GM20000 (cell line): Measurements from ENCODE around the gene CYP4F2.

Experiments
- DNase-seq: peaks from one replicate; pipeline ENCODE4 v3.0.0; 2012; ENCODE audit warnings: low spot score
- TF ChIP-seq, protein P1 (sequence below): IDR thresholded peaks from 2 replicates; pipeline ENCODE4 v1.5.1; 2012; ENCODE audit warnings: mild to moderate bottlenecking, control low read depth; ENCODE audit errors: extremely low read depth, missing control alignments

CYP4F2 gene

DNA sequence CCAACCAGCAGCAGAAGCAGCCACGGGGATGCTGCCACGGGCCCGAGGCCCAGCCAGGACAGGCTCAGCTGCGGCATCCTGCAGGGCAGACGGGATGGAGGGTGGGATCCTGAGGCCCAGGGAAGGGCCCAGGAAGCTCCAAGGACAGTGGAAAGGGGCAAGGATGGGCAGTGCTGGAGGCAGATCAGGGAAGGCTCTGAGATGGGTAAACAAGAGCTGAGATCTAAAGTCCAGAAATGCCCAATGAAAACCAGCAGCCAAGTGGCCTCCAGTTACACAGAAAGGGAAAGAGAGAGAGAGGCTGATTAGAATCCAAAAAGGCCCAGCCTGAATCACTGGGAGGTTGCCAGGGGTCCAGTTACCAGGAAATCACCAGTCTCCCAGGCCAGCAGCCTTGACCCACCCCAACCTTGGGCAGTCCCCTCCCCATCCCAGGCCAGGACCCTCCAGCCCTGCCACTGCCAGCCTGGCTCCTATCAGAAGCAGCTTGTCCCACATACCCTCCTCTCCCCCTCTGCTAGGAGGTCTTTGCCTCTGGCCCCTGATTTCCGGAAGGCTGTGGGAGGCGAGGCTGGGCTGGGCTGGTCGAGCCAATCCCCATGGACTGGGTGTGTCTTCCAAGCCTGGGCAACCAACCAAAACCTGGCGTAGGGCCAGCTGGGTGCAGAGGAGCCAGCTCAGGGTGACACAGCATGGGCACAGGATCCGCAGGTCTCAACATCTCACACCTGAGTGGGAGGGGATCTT, 36.6 kb upstream of the CYP4F2 start, which contains the start of gene CYP4F11:
Gene CYP4F11, minus strand, starts transcription at position 198 of the 747 bp plus-strand sequence. Its CDS starts 121 bp downstream, at position 77.
- peak; percentile 1 for DNase-seq
- TF ChIP-seq, protein P1, sequence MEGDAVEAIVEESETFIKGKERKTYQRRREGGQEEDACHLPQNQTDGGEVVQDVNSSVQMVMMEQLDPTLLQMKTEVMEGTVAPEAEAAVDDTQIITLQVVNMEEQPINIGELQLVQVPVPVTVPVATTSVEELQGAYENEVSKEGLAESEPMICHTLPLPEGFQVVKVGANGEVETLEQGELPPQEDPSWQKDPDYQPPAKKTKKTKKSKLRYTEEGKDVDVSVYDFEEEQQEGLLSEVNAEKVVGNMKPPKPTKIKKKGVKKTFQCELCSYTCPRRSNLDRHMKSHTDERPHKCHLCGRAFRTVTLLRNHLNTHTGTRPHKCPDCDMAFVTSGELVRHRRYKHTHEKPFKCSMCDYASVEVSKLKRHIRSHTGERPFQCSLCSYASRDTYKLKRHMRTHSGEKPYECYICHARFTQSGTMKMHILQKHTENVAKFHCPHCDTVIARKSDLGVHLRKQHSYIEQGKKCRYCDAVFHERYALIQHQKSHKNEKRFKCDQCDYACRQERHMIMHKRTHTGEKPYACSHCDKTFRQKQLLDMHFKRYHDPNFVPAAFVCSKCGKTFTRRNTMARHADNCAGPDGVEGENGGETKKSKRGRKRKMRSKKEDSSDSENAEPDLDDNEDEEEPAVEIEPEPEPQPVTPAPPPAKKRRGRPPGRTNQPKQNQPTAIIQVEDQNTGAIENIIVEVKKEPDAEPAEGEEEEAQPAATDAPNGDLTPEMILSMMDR, result no peak

DNA sequence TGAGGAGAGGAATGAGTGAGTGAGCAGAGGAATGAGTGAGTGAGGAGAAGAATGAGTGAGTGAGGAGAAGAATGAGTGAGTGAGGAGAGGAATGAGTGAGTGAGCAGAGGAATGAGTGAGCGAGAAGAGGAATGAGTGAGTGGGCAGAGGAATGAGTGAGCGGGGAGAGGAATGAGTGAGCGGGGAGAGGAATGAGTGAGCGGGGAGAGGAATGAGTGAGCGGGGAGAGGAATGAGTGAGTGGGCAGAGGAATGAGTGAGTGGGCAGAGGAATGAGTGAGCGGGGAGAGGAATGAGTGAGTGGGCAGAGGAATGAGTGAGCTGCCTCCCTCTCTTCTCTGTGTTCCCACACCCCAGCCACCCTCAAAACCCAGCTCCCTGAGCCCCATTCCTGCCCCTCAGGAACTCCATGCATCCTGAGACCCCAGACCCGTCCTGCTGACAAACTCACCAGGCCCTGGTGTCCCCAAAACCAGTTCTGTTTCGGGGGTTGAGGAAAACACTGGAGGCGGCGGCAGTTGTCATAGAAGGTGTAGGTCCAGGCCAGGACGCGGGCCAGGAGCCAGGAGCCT, 36.0 kb upstream of the CYP4F2 start:
- peak; percentile 1 for DNase-seq

DNA sequence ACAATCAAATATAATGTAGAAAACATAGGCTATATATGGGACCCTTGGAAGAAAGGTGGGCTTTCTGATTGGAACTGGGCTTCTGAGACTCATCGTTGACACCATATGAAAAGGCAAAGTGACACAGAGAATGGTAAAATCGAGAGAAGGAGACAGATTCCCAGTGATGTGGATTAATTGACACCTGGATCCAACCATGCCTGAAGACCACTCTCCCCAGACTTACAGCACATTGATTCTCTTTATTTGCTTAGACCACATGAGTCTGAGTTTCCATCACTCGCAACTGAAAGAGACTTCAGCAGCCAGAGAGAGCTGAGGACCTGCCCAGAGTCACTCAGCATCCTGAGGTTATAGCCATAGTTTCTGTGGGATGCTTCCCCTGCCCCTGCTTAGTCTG, 30.4 kb upstream of the CYP4F2 start:
- no peak for DNase-seq
- TF ChIP-seq, protein P1, result no peak

DNA sequence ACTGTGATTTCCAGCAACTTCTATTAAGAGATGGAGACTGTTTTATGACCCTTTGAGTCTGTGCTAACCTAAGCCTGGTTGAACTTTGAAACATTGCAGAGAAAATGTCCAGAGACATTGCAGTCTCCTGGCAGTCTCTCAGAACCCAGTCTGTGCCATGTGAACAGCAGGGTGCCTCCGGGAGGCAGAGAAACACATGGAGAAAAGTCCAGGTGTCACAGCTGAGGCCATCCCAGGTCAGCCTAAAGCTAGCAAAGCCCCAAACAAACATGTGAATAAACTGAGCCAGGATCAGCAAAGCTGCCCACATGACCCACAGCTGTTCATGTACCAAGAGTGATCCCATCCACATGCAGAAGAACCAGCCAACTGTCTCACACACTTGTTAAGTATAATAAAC, 28.6 kb upstream of the CYP4F2 start:
- TF ChIP-seq, protein P1, result no peak
- DNase-seq, result no peak

DNA sequence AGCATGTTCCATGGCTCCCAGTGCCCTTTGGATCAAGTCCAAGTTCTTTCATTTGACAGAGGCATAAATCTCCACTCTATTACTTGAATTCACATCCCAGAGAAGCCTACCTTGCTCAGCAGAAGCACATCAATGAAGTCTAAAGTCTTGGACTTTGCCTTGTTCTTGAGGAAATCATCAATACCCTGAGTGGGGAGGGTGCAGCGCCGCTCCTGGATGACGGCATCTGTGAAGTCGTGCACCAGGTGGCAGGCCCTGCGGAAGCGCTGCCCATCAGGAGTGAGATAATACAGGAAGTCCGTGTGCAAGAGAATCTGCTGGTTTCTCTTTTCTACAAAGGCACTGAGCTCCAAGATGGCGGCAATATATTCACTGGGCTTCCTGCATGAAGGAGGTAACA, 25.8 kb upstream of the CYP4F2 start:
- TF ChIP-seq, protein P1, result no peak
- DNase-seq, result no peak

DNA sequence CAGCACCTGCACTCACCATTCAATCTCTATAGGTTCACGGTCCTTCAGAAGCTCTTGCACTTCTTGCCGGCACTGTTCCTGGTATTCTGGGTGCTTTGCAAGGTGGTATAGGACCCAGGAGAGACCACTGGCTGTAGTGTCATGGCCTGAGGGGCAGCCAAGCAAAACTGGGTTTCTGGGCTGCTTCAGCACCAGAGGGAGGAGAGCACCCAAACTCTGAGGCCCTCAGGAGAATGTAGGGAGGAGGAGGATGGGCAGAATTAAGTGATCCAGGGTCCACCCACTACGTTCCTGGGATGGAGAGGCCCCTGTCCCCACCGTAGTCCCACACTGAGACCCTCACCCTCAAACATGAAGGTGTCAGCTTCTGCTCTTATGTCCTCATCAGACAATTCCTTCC, 24.1 kb upstream of the CYP4F2 start:
- DNase-seq, result no peak

DNA sequence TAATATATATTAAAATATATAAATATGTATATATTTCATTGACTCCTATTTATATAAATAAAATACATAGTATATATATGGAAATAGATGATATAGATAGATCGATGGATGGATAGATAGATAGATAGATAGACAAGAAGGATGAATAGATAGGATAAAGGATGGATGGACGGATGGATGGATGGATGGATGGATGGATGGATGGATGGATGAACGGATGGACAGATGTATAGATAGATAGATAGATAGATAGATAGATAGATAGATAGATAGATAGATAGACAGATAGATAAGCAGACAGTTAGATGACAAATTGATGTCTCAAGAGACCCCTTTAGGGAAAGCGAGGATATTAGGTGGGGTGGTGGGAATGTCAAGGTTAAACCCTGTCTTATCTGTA, 21.4 kb upstream of the CYP4F2 start:
- TF ChIP-seq, protein P1, result no peak
- no peak for DNase-seq

More for the DNA sequence above, 24.1 kb upstream of the CYP4F2 start:
- TF ChIP-seq, protein P1, result no peak

DNA sequence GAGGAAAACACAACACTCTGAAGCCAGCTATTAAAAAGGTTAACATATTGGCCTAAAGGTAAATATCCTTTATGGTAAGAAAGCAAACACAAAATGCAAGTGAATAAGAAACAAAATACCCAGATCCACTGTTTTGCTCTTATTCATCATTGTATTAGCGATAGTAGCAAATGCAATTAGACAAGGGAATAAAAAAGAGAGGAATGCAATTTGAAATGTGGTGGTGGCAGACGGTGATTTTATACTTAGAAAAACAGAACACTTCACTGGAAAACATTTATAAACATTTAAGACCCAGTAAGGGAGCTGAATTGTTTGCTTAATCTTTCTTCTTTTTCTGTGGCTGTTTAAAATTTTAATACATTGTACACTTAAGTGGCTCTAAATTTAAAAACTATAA, 17.2 kb upstream of the CYP4F2 start:
- TF ChIP-seq, protein P1, result no peak
- DNase-seq, result no peak
